ENCODE data around the gene USP13.

The USP13 gene

GRCh38 chr3:179720196-179720595, 67.4 kb downstream of the USP13 start:
- DNase-seq (no peak), ATAC-seq (replicated peaks) (no peak)
- no peaks in the 10 kb centered on the region for H3K27me3 Mint-ChIP-seq
- peaks cover 23 to 38% of the 10 kb centered on the region in 2 donors for H3K36me3 Mint-ChIP-seq
- H3K4me1 Mint-ChIP-seq, result peaks cover 3 to 6% of the 10 kb centered on the region in 2 donors
- H3K27ac Mint-ChIP-seq, result no peak overlapping the region
- H3K9me3 Mint-ChIP-seq, result no peaks in the 10 kb centered on the region
- H3K4me3 Mint-ChIP-seq, result no peak overlapping the region

DNA sequence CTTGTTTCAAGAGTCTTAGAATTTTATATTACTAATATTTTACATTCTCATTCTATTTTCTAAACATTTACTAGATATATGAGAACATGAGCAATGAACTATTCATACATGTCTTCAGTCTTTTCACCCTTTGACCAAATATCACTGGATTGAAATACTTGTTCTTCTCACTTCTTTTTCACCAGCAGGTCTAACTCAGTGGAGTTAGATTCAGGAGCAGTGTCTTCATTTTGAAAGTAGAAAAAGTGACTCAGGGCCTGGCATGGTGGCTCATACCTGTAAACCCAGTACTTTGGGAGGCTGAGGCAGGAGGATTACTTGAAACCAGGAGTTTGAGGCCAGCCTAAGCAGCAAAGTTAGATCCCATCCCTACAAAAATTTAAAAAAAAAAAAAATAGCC, 70.8 kb downstream of the USP13 start:
- ATAC-seq (replicated peaks), result no peak
- peaks cover 20 to 42% of the 10 kb centered on the region in 2 donors for H3K36me3 Mint-ChIP-seq
- H3K27me3 Mint-ChIP-seq, result no peaks in the 10 kb centered on the region
- peaks cover 5 to 9% of the 10 kb centered on the region in 2 donors for H3K4me1 Mint-ChIP-seq
- H3K27ac Mint-ChIP-seq, result no peak overlapping the region
- no peak for DNase-seq
- no peak overlapping the region for H3K4me3 Mint-ChIP-seq
- no peaks in the 10 kb centered on the region for H3K9me3 Mint-ChIP-seq

- Mint-ChIP-seq H3K9me3 (no peaks in the 10 kb centered on the region), H3K27ac (no peak overlapping the region), H3K4me1 (peaks cover 5 to 9% of the 10 kb centered on the region in 2 donors), H3K27me3 (no peaks in the 10 kb centered on the region), H3K36me3 (peaks cover 20 to 36% of the 10 kb centered on the region in 2 donors), H3K4me3 (no peak overlapping the region)
- ATAC-seq (replicated peaks) (peak; percentile 55 to 68), DNase-seq (no peak)
Measured at GRCh38 chr3:179726075-179726699, 73.3 kb downstream of the USP13 start.

DNA sequence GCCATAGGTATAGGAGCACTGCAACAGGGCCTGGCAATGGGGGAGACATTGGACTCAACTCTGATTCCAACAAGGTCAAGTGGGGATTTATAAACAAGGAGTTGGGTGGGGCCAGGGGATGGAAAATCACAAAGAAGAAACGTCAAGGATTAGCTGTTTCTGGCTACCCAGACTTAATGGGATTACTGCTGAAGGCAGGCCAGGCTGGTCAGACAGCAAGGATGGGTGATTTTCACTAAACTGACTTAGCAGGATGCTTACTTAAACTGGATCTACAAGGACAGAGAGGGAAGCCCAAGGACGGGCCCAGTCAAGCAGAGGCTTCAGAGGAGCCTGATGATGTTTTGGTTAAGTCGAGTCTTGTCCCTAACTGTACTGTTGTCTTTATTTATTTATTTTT, 76.2 kb downstream of the USP13 start:
- Mint-ChIP-seq H3K27ac (no peak overlapping the region), H3K4me3 (no peak overlapping the region), H3K4me1 (peaks cover 5 to 9% of the 10 kb centered on the region in 2 donors), H3K27me3 (no peaks in the 10 kb centered on the region), H3K9me3 (no peaks in the 10 kb centered on the region), H3K36me3 (peaks cover 16 to 45% of the 10 kb centered on the region in 2 donors)
- DNase-seq (no peak), ATAC-seq (replicated peaks) (no peak)

DNA sequence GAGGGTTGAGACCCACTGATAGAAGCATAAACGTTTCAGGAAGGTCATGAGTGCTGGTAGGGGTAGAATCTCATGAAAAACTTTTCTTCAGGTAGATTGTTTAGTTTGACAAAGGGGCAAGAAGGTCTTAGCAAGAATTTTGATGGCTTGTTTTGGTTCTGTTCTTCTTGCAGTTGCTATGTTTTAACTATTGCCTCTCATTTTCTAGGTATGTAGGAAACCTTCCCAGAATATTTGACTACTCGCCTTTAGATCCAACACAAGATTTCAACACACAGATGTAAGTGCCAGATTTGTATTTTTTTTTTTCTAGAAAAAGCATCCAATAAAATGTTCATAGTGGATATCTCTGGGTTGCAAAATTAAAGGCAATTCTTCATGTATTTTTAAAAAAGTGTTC, 77.1 kb downstream of the USP13 start:
- Mint-ChIP-seq H3K9me3 (no peaks in the 10 kb centered on the region), H3K27ac (no peak overlapping the region), H3K4me1 (peaks cover 7 to 9% of the 10 kb centered on the region in 2 donors), H3K36me3 (peaks cover 16 to 44% of the 10 kb centered on the region in 2 donors), H3K4me3 (no peak overlapping the region), H3K27me3 (no peaks in the 10 kb centered on the region)
- ATAC-seq (replicated peaks), result no peak
- DNase-seq, result no peak

DNA sequence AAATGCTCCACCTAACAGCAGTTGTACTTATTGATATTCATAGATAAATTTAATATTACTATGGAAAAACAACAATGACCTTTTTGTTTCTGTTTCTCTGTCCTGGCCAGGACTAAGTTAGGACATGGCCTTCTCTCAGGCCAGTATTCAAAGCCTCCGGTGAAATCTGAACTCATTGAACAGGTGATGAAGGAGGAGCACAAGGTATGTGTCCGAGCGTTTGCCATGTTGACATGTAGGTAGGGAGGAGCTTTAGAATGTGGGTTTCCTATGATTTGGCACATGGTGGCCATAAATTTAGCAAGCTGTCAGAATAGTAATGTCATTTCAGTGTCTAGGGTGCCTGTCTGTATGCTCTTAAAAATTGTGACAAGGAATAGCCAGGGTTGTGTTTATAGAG, 77.7 kb downstream of the USP13 start:
- Mint-ChIP-seq H3K36me3 (peaks cover 14 to 39% of the 10 kb centered on the region in 2 donors), H3K4me1 (peaks cover 7 to 9% of the 10 kb centered on the region in 2 donors), H3K27ac (no peak overlapping the region), H3K4me3 (no peak overlapping the region), H3K27me3 (no peaks in the 10 kb centered on the region), H3K9me3 (no peaks in the 10 kb centered on the region)
- no peak for ATAC-seq (replicated peaks)
- DNase-seq, result no peak

- ATAC-seq (replicated peaks) (no peak), DNase-seq (no peak)
- H3K36me3 Mint-ChIP-seq, result peaks cover 11 to 34% of the 10 kb centered on the region in 2 donors
- peaks cover 0 to 2% of the 10 kb centered on the region in 2 donors for H3K4me1 Mint-ChIP-seq
- H3K9me3 Mint-ChIP-seq, result no peaks in the 10 kb centered on the region
- H3K27me3 Mint-ChIP-seq, result no peaks in the 10 kb centered on the region
- H3K27ac Mint-ChIP-seq, result no peak overlapping the region
- H3K4me3 Mint-ChIP-seq, result no peak overlapping the region
Measured at GRCh38 chr3:179731544-179731943, 78.7 kb downstream of the USP13 start.

GRCh38 chr3:179732661-179733348, 80.0 kb downstream of the USP13 start:
- Mint-ChIP-seq H3K4me1 (peaks cover 0 to 2% of the 10 kb centered on the region in 2 donors), H3K9me3 (no peaks in the 10 kb centered on the region), H3K4me3 (no peak overlapping the region), H3K36me3 (peaks cover 12 to 39% of the 10 kb centered on the region in 2 donors), H3K27me3 (no peaks in the 10 kb centered on the region), H3K27ac (peak overlapping the region; percentile 16)
- no peak for ATAC-seq (replicated peaks)
- no peak for DNase-seq

- no peak overlapping the region for H3K27ac Mint-ChIP-seq
- DNase-seq, result no peak
- H3K27me3 Mint-ChIP-seq, result no peaks in the 10 kb centered on the region
- no peaks in the 10 kb centered on the region for H3K9me3 Mint-ChIP-seq
- H3K4me3 Mint-ChIP-seq, result no peak overlapping the region
- H3K36me3 Mint-ChIP-seq, result peaks cover 14 to 41% of the 10 kb centered on the region in 2 donors
- ATAC-seq (replicated peaks), result no peak
- peaks cover 0 to 2% of the 10 kb centered on the region in 2 donors for H3K4me1 Mint-ChIP-seq
Measured at GRCh38 chr3:179733797-179734196, 81.0 kb downstream of the USP13 start.

GRCh38 chr3:179734497-179735281, 81.8 kb downstream of the USP13 start:
- H3K4me1 Mint-ChIP-seq, result peaks cover 0 to 2% of the 10 kb centered on the region in 2 donors
- DNase-seq, result no peak
- no peaks in the 10 kb centered on the region for H3K27me3 Mint-ChIP-seq
- H3K4me3 Mint-ChIP-seq, result no peak overlapping the region
- H3K27ac Mint-ChIP-seq, result no peak overlapping the region
- peak in 1 of 2 donors; percentile 36 for ATAC-seq (replicated peaks)
- H3K36me3 Mint-ChIP-seq, result peaks cover 14 to 41% of the 10 kb centered on the region in 2 donors
- no peaks in the 10 kb centered on the region for H3K9me3 Mint-ChIP-seq

DNA sequence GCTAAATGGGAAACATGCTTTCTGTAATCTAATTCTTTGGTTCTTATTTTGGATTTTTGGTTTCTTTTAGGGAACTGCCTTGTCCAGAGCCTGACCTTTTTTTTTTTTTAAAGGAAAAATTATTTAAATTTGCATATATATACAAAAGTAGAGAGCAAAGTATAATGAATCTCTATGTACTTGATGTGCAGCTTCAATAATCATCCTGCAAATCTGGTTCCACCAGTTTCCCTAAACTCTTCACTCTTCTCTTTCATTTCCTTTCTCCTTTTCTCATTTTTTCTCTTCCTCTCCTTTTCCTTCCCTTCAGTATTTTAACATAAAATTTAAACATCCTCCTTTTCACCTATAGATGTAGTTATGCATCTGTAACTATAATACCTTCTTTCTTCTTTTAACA, 82.5 kb downstream of the USP13 start:
- H3K4me3 Mint-ChIP-seq, result no peak overlapping the region
- H3K27ac Mint-ChIP-seq, result no peak overlapping the region
- no peak for DNase-seq
- H3K9me3 Mint-ChIP-seq, result no peaks in the 10 kb centered on the region
- no peaks in the 10 kb centered on the region for H3K27me3 Mint-ChIP-seq
- H3K4me1 Mint-ChIP-seq, result peaks cover 0 to 2% of the 10 kb centered on the region in 2 donors
- ATAC-seq (replicated peaks), result no peak
- peaks cover 16 to 38% of the 10 kb centered on the region in 2 donors for H3K36me3 Mint-ChIP-seq

GRCh38 chr3:179738998-179739397, 86.2 kb downstream of the USP13 start:
- Mint-ChIP-seq H3K9me3 (no peaks in the 10 kb centered on the region), H3K27ac (peak overlapping the region; percentile 14), H3K4me1 (peaks cover 0 to 2% of the 10 kb centered on the region in 2 donors), H3K27me3 (no peaks in the 10 kb centered on the region), H3K36me3 (peaks cover 22 to 38% of the 10 kb centered on the region in 2 donors), H3K4me3 (no peak overlapping the region)
- ATAC-seq (replicated peaks), result no peak
- DNase-seq, result no peak

GRCh38 chr3:179739816-179740594, 87.2 kb downstream of the USP13 start:
- peaks cover 22 to 42% of the 10 kb centered on the region in 2 donors for H3K36me3 Mint-ChIP-seq
- H3K9me3 Mint-ChIP-seq, result no peaks in the 10 kb centered on the region
- no peak overlapping the region for H3K27ac Mint-ChIP-seq
- DNase-seq (no peak), ATAC-seq (replicated peaks) (no peak)
- H3K27me3 Mint-ChIP-seq, result no peaks in the 10 kb centered on the region
- no peaks in the 10 kb centered on the region for H3K4me1 Mint-ChIP-seq
- H3K4me3 Mint-ChIP-seq, result no peak overlapping the region

- H3K4me3 Mint-ChIP-seq, result no peak overlapping the region
- DNase-seq, result no peak
- no peak for ATAC-seq (replicated peaks)
- H3K27me3 Mint-ChIP-seq, result no peaks in the 10 kb centered on the region
- H3K36me3 Mint-ChIP-seq, result peaks cover 22 to 38% of the 10 kb centered on the region in 2 donors
- no peaks in the 10 kb centered on the region for H3K9me3 Mint-ChIP-seq
- H3K27ac Mint-ChIP-seq, result no peak overlapping the region
- H3K4me1 Mint-ChIP-seq, result no peaks in the 10 kb centered on the region
Measured at GRCh38 chr3:179743913-179744312, 91.1 kb downstream of the USP13 start.
